Measurements from ENCODE around the gene DUSP5. TPM values are rescaled to one million over a fixed set of nuclear protein-coding genes. Genes with fewer than 3 reads are reported as not detected.

DUSP5 gene
- polyA plus RNA-seq, 2 donors = 33.8 to 107 TPM

- Histone ChIP-seq H3K9me3 (ENCODE audit: control insufficient read depth in 2 of 2, insufficient read depth in 1 of 2, low read depth in 1 of 2, low read length in 1 of 2) (no peaks in the 10 kb centered on the region), H3K27me3 (ENCODE audit: control insufficient read depth in 1 of 2, insufficient read depth in 2 of 2, low read length in 2 of 2) (no peaks in the 10 kb centered on the region), H3K4me1 (ENCODE audit: control insufficient read depth in 2 of 2, insufficient read depth in 2 of 2, low read length in 1 of 2) (peaks cover 0 to 2% of the 10 kb centered on the region in 2 donors), H3K36me3 (ENCODE audit: control insufficient read depth in 2 of 2, insufficient read depth in 2 of 2, low read length in 1 of 2) (no peaks in the 10 kb centered on the region), H3K27ac (ENCODE audit: low read depth in 2 of 2, low read length in 1 of 2) (no peak overlapping the region), H3K4me3 (ENCODE audit: low read depth in 1 of 2, low read length in 2 of 2) (no peak overlapping the region)
- WGBS, 2 donors = 27 to 55% methylated on average over 1 of the region's 1 CpG
These were observed 18.0 kb upstream of the DUSP5 start for GRCh38 chr10:110479710-110480109.

DNA sequence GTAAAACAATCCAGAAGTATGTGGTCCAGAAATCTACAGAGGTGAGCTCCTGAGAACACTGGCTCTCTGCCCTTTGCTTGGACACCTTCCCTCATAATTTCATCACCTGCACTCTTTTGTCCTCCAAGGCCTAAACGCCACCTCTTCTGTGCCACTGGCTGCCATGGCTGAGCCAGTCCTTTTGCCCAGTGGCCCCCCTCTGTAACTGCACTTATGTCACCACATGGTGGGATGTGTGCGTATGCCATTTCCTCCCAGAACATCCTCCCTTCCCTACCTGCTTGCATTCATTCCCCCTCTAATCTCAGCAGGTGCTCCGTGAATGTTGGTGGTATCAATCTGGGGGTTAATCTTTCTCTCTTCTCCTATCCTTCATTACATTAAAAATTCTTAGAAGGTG lies 17.3 kb upstream of the DUSP5 start:
- WGBS, 2 donors = 81 to 91% methylated on average over 3 of the region's 3 CpGs

GRCh38 chr10:110481919-110482318 lies 15.8 kb upstream of the DUSP5 start:
- 88% methylated on average over 1 of the region's 1 CpG for WGBS, 2 donors
- Histone ChIP-seq H3K4me1 (ENCODE audit: control insufficient read depth in 2 of 2, insufficient read depth in 2 of 2, low read length in 1 of 2) (peaks cover 0 to 2% of the 10 kb centered on the region in 2 donors), H3K36me3 (ENCODE audit: control insufficient read depth in 2 of 2, insufficient read depth in 2 of 2, low read length in 1 of 2) (no peaks in the 10 kb centered on the region), H3K27me3 (ENCODE audit: control insufficient read depth in 1 of 2, insufficient read depth in 2 of 2, low read length in 2 of 2) (no peaks in the 10 kb centered on the region), H3K9me3 (ENCODE audit: control insufficient read depth in 2 of 2, insufficient read depth in 1 of 2, low read depth in 1 of 2, low read length in 1 of 2) (no peaks in the 10 kb centered on the region), H3K4me3 (ENCODE audit: low read depth in 1 of 2, low read length in 2 of 2) (no peak overlapping the region), H3K27ac (ENCODE audit: low read depth in 2 of 2, low read length in 1 of 2) (no peak overlapping the region)

More for the DNA sequence above, 17.3 kb upstream of the DUSP5 start:
- Histone ChIP-seq H3K4me3 (ENCODE audit: low read depth in 1 of 2, low read length in 2 of 2) (no peak overlapping the region), H3K27ac (ENCODE audit: low read depth in 2 of 2, low read length in 1 of 2) (no peak overlapping the region), H3K36me3 (ENCODE audit: control insufficient read depth in 2 of 2, insufficient read depth in 2 of 2, low read length in 1 of 2) (no peaks in the 10 kb centered on the region), H3K27me3 (ENCODE audit: control insufficient read depth in 1 of 2, insufficient read depth in 2 of 2, low read length in 2 of 2) (no peaks in the 10 kb centered on the region), H3K4me1 (ENCODE audit: control insufficient read depth in 2 of 2, insufficient read depth in 2 of 2, low read length in 1 of 2) (peaks cover 0 to 2% of the 10 kb centered on the region in 2 donors), H3K9me3 (ENCODE audit: control insufficient read depth in 2 of 2, insufficient read depth in 1 of 2, low read depth in 1 of 2, low read length in 1 of 2) (no peaks in the 10 kb centered on the region)

DNA sequence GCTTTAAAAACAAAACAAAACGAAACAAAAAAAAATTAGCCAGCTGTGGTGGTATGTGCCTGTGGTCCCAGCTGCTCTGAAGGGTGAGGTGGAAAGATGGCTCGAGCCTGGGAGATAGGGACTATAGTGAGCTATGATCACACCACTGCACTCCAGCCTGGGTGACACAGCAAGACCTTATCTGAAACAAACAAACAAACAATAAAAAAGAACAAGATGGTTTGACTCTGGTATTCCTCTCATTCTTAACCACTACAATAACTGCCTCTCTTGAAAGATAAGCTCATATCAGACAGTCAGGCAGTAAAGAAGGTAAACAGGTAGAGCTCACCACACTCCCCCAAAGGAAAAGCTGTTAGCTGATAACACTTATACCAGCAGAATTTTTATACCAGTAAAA lies 14.1 kb upstream of the DUSP5 start:
- no peaks in the 10 kb centered on the region for H3K9me3 ChIP-seq (ENCODE audit: control insufficient read depth in 2 of 2, insufficient read depth in 1 of 2, low read depth in 1 of 2, low read length in 1 of 2)
- no peaks in the 10 kb centered on the region for H3K27me3 ChIP-seq (ENCODE audit: control insufficient read depth in 1 of 2, insufficient read depth in 2 of 2, low read length in 2 of 2)
- peaks cover 2% of the 10 kb centered on the region in 2 donors for H3K4me1 ChIP-seq (ENCODE audit: control insufficient read depth in 2 of 2, insufficient read depth in 2 of 2, low read length in 1 of 2)
- H3K36me3 ChIP-seq (ENCODE audit: control insufficient read depth in 2 of 2, insufficient read depth in 2 of 2, low read length in 1 of 2) = no peaks in the 10 kb centered on the region
- 76 to 78% methylated on average over 2 of the region's 2 CpGs for WGBS, 2 donors
- H3K27ac ChIP-seq (ENCODE audit: low read depth in 2 of 2, low read length in 1 of 2) = no peak overlapping the region
- H3K4me3 ChIP-seq (ENCODE audit: low read depth in 1 of 2, low read length in 2 of 2) = no peak overlapping the region

DNA sequence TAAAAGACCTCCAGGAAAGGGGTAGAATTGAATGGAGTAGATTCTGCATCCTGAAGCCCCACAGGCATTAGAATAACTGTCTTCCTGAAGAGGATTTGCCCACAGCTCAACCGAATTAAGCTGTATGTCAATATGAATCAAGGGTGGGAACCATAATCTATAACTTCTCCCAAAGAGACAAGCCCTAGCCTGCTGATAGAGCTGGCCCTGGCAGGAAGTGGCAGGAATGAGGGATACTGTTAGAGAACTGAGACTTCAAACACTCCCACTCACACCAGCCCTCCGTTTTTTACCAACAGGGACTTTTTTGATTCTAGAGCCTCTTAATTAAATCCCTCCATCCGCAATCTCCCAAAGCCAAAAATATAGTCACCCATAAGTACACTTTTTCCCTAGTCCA lies 12.2 kb upstream of the DUSP5 start:
- Histone ChIP-seq H3K27me3 (ENCODE audit: control insufficient read depth in 1 of 2, insufficient read depth in 2 of 2, low read length in 2 of 2) (no peaks in the 10 kb centered on the region), H3K4me3 (ENCODE audit: low read depth in 1 of 2, low read length in 2 of 2) (no peak overlapping the region), H3K9me3 (ENCODE audit: control insufficient read depth in 2 of 2, insufficient read depth in 1 of 2, low read depth in 1 of 2, low read length in 1 of 2) (no peaks in the 10 kb centered on the region), H3K27ac (ENCODE audit: low read depth in 2 of 2, low read length in 1 of 2) (no peak overlapping the region), H3K36me3 (ENCODE audit: control insufficient read depth in 2 of 2, insufficient read depth in 2 of 2, low read length in 1 of 2) (no peaks in the 10 kb centered on the region), H3K4me1 (ENCODE audit: control insufficient read depth in 2 of 2, insufficient read depth in 2 of 2, low read length in 1 of 2) (peaks cover 0 to 2% of the 10 kb centered on the region in 2 donors)
- 41 to 43% methylated on average over 3 of the region's 3 CpGs for WGBS, 2 donors

DNA sequence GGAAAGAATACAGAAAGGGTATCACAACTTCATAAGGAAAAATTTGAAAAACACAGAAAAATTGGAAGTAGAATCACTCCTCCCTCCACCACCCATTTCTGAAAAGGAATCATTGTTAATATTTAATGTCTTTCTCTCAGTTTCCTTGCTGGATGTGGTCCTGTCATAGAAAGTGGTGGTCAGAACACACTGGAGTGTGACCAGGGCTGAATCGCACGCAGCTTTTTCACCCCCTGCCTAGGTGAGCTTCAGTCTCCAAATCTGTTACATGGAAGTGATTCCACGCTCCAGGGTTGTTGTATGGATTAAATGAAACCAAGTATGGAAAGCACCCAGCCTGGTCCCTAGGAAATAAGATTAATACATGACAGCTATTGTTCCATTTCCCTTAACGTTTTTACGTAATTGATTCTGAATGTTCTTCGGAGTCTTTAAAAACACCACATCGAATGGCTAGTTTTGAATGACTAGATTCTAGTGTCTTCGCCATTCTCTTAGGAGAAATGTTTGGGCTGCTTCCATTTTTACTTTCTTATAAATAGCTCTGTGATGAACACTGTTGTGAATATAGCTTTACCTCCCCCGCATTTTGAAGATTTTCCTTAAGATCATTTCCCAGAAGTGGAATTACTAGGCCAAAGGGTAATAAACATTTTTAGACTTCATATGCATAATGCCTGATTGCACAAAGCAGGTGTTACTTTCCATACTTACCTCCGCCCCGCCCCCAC lies 10.9 kb upstream of the DUSP5 start:
- no peaks in the 10 kb centered on the region for H3K36me3 ChIP-seq (ENCODE audit: control insufficient read depth in 2 of 2, insufficient read depth in 2 of 2, low read length in 1 of 2)
- no peaks in the 10 kb centered on the region for H3K9me3 ChIP-seq (ENCODE audit: control insufficient read depth in 2 of 2, insufficient read depth in 1 of 2, low read depth in 1 of 2, low read length in 1 of 2)
- 62 to 68% methylated on average over 11 of the region's 11 CpGs for WGBS, 2 donors
- H3K4me3 ChIP-seq (ENCODE audit: low read depth in 1 of 2, low read length in 2 of 2) = no peak overlapping the region
- no peaks in the 10 kb centered on the region for H3K27me3 ChIP-seq (ENCODE audit: control insufficient read depth in 1 of 2, insufficient read depth in 2 of 2, low read length in 2 of 2)
- H3K4me1 ChIP-seq (ENCODE audit: control insufficient read depth in 2 of 2, insufficient read depth in 2 of 2, low read length in 1 of 2) = peaks cover 0 to 2% of the 10 kb centered on the region in 2 donors
- H3K27ac ChIP-seq (ENCODE audit: low read depth in 2 of 2, low read length in 1 of 2) = no peak overlapping the region

GRCh38 chr10:110487411-110488331 lies 10.0 kb upstream of the DUSP5 start:
- Histone ChIP-seq H3K4me3 (ENCODE audit: low read depth in 1 of 2, low read length in 2 of 2) (no peak overlapping the region), H3K27ac (ENCODE audit: low read depth in 2 of 2, low read length in 1 of 2) (no peak overlapping the region), H3K4me1 (ENCODE audit: control insufficient read depth in 2 of 2, insufficient read depth in 2 of 2, low read length in 1 of 2) (peaks cover 0 to 2% of the 10 kb centered on the region in 2 donors), H3K27me3 (ENCODE audit: control insufficient read depth in 1 of 2, insufficient read depth in 2 of 2, low read length in 2 of 2) (no peaks in the 10 kb centered on the region), H3K9me3 (ENCODE audit: control insufficient read depth in 2 of 2, insufficient read depth in 1 of 2, low read depth in 1 of 2, low read length in 1 of 2) (no peaks in the 10 kb centered on the region), H3K36me3 (ENCODE audit: control insufficient read depth in 2 of 2, insufficient read depth in 2 of 2, low read length in 1 of 2) (no peaks in the 10 kb centered on the region)
- WGBS, 2 donors = 63 to 64% methylated on average over 6 of the region's 6 CpGs

- peaks cover 0 to 2% of the 10 kb centered on the region in 2 donors for H3K4me1 ChIP-seq (ENCODE audit: control insufficient read depth in 2 of 2, insufficient read depth in 2 of 2, low read length in 1 of 2)
- H3K27ac ChIP-seq (ENCODE audit: low read depth in 2 of 2, low read length in 1 of 2) = no peak overlapping the region
- H3K4me3 ChIP-seq (ENCODE audit: low read depth in 1 of 2, low read length in 2 of 2) = no peak overlapping the region
- 70 to 75% methylated on average over 4 of the region's 4 CpGs for WGBS, 2 donors
- no peaks in the 10 kb centered on the region for H3K9me3 ChIP-seq (ENCODE audit: control insufficient read depth in 2 of 2, insufficient read depth in 1 of 2, low read depth in 1 of 2, low read length in 1 of 2)
- no peaks in the 10 kb centered on the region for H3K36me3 ChIP-seq (ENCODE audit: control insufficient read depth in 2 of 2, insufficient read depth in 2 of 2, low read length in 1 of 2)
- H3K27me3 ChIP-seq (ENCODE audit: control insufficient read depth in 1 of 2, insufficient read depth in 2 of 2, low read length in 2 of 2) = no peaks in the 10 kb centered on the region
These were observed 9.4 kb upstream of the DUSP5 start for GRCh38 chr10:110488332-110488681.

- no peaks in the 10 kb centered on the region for H3K36me3 ChIP-seq (ENCODE audit: control insufficient read depth in 2 of 2, insufficient read depth in 2 of 2, low read length in 1 of 2)
- no peak overlapping the region for H3K27ac ChIP-seq (ENCODE audit: low read depth in 2 of 2, low read length in 1 of 2)
- 72% methylated on average over 5 of the region's 5 CpGs for WGBS, 2 donors
- H3K27me3 ChIP-seq (ENCODE audit: control insufficient read depth in 1 of 2, insufficient read depth in 2 of 2, low read length in 2 of 2) = no peaks in the 10 kb centered on the region
- no peaks in the 10 kb centered on the region for H3K9me3 ChIP-seq (ENCODE audit: control insufficient read depth in 2 of 2, insufficient read depth in 1 of 2, low read depth in 1 of 2, low read length in 1 of 2)
- H3K4me1 ChIP-seq (ENCODE audit: control insufficient read depth in 2 of 2, insufficient read depth in 2 of 2, low read length in 1 of 2) = peaks cover 0 to 2% of the 10 kb centered on the region in 2 donors
- no peak overlapping the region for H3K4me3 ChIP-seq (ENCODE audit: low read depth in 1 of 2, low read length in 2 of 2)
These were observed 8.8 kb upstream of the DUSP5 start for GRCh38 chr10:110488940-110489339.
